Stimulated activated CD4-positive, alpha-beta T cell treated with anti-CD3 and anti-CD28 coated beads, Interleukin-15, amount 100 ng/mL, for 1 hour (primary cell): Measurements from ENCODE around the gene DEGS1.

Source experiments
- DNase-seq, 2 donors: peaks; one replicate each; pipeline ENCODE4 v3.0.0-alpha.2; 2020; ENCODE audit warnings: low read depth in 1 of 2, low spot score in 1 of 2

Gene DEGS1

GRCh38 chr1:224182866-224183590 lies at the start of gene DEGS1:
TSS of gene DEGS1 (plus strand) at chr1:224183240. CDS start at chr1:224183337, 97 bp downstream.
- peak; percentile 68 to 71 for DNase-seq

GRCh38 chr1:224133741-224134299 lies 49.2 kb upstream of the DEGS1 start:
- no peak for DNase-seq

- DNase-seq, result no peak
Measured at GRCh38 chr1:224137518-224137917, 45.5 kb upstream of the DEGS1 start.

GRCh38 chr1:224138198-224138597 lies 44.8 kb upstream of the DEGS1 start:
- DNase-seq, result no peak

DNA sequence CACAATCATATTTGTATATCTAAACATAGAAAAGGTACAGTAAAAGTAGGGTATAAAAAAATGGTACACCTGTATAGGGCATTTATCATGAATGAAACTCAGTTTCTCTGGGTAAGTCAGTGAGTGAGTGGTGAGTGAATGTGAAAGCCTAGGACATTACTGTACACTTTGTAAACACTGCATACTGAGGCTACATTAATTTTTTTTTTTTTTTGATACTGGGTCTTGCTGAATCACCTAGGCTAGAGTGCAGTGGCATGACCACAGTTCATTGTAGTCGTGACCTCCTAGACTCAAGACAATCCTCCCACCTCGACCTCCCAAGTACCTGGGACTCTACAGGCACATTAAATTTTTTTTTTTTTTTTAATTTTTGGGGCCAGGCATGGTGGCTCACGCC lies 41.3 kb upstream of the DEGS1 start:
- no peak for DNase-seq

- DNase-seq, result no peak
Measured at GRCh38 chr1:224149709-224150108, 33.3 kb upstream of the DEGS1 start.

GRCh38 chr1:224151117-224151516 lies 31.9 kb upstream of the DEGS1 start:
- DNase-seq, result no peak

DNA sequence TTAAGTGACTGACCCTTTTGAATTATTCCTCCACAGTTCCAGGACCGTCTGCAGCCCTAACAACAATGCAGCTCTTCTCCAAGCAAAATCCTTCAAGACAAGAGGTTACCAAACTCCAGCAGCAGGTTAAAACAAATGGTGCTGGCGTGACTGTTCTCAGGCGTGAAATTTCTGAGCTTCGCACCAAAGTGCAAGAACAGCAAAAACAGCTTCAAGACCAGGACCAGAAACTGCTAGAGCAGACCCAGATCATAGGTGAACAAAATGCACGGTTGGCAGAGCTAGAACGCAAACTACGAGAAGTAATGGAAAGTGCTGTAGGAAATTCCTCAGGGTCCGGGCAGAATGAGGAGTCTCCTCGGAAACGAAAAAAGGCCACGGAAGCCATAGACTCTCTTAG lies 25.7 kb upstream of the DEGS1 start:
- DNase-seq, result no peak

DNA sequence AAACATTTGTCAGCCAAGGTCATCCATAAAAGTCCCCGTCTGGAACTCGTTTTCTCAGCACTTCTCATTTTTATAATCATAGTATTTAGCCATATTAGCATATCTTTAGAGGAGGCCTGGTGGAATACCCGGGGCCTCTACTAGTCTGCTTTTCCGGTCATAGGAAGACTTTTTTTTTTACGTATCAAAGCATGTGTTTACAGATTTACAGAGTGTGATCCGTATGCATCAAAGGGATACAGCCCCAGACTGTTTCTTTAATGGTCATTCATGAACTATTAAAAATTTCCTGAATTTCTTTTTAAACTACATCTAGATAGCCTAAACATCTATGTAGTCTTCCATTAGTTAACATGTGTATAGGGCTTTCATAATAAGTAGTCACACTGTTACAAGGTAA lies 23.5 kb upstream of the DEGS1 start:
- no peak for DNase-seq

GRCh38 chr1:224160171-224160682 lies 22.8 kb upstream of the DEGS1 start:
- no peak for DNase-seq

DNA sequence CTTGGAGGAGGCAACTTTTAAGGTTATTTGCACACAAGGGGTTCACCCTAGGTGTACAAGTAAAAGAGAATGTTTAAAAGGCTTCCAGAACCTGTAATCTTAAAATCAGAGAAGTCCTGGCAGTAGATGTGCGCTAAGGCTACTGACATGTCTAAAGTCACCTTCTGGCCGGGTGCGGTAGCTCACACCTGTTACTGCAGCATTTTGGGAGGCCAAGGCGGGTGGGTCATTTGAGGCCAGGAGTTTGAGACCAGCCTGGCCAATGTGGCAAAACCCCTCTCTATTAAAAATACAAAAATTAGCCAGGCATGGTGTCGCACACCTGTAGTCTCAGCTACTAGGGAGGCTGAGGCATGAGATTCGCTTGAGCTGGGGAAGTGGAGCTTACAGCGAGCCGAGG lies 20.3 kb upstream of the DEGS1 start:
- DNase-seq, result no peak

DNA sequence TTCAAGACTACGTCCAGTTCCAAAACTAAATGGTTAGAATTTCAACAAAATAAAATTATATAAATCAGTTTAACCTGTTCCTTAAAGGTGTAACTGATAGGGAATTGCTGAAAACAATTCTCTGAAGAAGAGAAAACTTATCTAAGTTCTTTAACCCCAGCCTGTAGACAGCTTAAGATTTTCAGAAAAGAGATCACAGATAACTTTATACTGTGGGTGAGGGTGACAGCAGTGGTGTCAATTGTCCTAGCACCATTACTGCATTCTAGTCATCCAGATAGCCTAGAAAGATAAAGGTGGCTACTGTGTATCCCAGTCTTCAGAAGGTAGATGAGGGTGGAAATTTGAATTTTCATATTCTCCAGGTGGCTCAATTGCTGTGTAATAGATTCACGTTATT lies 19.7 kb upstream of the DEGS1 start:
- DNase-seq, result no peak

DNA sequence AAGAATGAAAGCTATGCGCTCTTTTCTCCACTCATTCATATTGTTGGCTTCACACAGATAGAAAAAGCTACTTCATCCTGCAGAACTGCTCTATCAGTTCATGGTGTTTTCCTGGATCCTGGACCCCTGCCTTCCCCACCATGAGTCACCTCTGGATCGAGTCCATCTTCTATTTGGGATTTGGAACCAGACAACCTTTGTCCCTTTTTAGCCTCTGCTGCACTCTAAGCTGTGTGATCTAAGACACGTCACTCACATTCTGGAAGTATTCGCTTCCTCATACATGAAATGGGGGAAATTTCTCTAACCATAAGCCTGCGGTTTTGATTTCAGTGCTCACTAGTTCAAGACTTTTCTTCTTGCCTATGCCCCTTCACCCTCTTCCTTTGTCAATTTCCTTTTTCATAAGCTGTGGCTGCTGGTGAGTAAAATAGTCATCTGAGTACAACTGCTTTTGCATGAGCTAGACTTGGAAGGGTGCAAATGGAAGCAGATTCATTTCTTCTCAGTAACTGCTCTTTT lies 14.1 kb upstream of the DEGS1 start:
- no peak for DNase-seq

GRCh38 chr1:224169718-224170270 lies 13.2 kb upstream of the DEGS1 start:
- DNase-seq, result no peak

DNA sequence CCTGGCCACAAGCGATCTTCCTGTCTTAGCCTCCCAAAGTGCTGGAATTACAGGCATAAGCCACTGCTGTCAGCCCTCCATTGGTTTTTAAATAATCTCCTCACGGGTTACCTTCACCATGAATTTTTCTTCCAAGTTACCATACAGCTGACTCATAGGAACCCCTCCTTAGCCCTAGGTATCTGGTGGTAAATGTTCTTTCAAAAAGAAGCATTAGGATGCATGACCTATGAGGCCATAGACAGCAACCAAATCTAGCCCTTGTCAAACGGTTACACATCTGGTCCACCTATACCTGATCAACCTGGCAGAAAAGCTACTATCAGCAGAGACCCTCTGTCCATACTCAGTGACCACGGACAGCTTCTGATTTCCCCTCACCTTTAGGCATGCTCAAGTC lies 12.7 kb upstream of the DEGS1 start:
- no peak for DNase-seq

DNA sequence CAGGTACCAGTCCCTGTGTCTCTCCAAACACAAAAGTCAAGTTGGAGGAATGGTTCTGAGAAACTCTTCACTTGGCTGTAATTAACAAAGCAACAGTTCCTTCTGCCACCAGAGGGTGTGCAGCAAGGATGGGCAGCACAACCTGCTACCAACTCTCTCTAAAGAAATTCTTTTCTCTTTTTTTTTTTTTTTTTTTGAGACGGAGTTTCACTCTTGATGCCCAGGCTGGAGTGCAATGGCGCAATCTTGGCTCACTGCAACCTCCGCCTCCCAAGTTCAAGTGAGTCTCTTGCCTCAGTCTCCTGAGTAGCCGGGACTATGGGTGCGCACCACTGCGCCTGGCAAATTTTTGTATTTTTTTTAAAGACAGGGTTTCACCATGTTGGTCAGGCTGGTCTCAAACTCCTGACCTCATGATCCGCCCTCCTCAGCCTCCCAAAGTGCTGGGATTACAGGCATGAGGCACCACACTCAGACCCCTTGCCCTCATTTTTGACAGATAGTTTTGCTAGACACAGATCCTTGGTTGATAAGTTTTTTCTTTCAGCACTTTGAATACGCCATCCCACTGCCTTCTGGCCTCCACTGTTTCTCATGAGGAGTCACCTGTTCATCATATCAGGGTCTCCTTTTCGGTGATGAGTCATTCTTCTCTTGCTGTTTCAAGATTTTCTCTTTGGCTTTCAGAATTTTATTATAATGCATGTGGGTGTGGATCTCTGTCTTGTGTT lies 12.1 kb upstream of the DEGS1 start:
- no peak for DNase-seq

- no peak for DNase-seq
Measured at GRCh38 chr1:224172229-224172628, 10.8 kb upstream of the DEGS1 start.

- no peak for DNase-seq
Measured at GRCh38 chr1:224173523-224173922, 9.5 kb upstream of the DEGS1 start.

DNA sequence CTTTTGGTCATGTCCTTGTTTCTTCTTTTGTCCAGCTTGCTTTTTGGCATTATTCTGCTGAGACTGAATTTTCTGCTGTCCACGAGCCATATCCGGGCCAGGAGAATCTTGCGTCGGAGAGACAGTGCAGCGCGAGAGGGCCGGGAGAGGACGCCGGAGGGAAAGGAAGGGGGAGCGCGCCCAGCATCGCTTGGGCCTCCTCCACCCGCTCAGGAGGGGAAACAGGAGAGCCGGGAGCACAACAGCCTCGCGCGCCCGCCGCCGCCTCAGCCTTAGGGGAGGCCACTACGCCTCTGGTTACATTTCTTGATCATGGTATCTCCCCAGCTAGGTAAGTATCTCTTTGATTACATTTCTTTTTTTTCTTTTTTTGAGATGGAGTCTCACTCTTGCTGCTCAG lies 7.4 kb upstream of the DEGS1 start:
- no peak for DNase-seq

DNA sequence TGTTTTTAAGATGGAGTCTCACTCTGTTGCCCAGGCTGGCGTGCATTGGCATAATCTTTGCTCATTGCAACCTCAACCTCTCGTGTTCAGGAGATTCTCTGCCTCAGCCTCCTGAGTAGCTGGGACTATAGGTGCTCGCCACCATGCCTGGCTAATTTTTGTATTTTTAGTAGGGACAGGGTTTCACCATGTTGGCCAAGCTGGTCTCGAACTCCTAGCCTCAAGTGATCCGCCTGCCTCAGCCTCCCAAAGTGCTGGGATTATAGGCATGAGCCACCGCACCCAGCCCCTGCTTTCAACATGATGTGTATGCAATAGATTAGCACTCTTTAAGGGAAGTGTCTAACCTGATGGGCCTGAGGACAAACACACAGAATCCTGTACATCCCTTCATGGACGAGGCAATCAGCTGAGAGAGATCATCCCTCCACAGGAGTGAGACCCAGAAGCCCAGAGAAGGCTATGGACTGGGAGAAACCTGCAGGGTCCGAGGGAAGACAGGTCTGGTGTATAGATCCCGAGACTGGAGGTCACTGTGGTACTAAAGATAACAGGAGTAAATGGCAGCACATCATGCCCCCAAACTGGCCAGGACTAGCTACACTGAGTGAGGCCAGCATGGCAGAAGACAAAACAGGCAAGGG lies 5.6 kb upstream of the DEGS1 start:
- DNase-seq, result no peak

DNA sequence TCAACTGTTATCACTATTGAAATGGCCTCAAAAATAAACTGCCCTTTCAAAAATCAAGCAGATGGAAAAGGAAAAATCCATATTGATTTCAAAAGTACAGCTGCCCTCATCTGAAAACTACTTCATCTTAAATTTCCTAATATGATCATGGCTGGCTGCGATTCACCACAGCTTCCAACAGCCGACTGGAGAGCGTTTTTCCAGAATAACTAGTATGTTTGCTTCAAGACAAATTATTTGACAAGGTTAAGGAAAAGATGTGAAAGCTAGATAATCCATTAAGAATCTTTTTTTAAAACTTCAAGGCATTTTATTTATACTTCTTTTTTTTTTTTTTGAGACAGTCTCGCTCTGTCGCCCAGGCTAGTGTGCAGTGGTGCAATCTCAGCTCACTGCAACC lies 4.1 kb upstream of the DEGS1 start:
- no peak for DNase-seq
